ENCODE data around the gene SNX9. TPM values are rescaled to one million over a fixed set of nuclear protein-coding genes. Genes with fewer than 3 reads are reported as not detected.
A peak's percentile ranks its signal among the peaks of the same experiment; 100 is the strongest.
"Not testable (repeated sequence)": the region's sequence is repeated elsewhere in the genome, so short reads cannot be mapped to it uniquely, and the experiment has no call there.

Gene SNX9
- total RNA-seq, 1 experiment from 2014 or later: 51.4 TPM

GRCh38 chr6:157841211-157841840 lies 18.3 kb downstream of the SNX9 start:
- H3K4me3 ChIP-seq: no peak overlapping the region
- H3K36me3 ChIP-seq: peaks cover 3% of the 10 kb centered on the region

GRCh38 chr6:157842212-157842611 lies 19.2 kb downstream of the SNX9 start:
- DNase-seq: no peak
- Histone ChIP-seq H3K9me3 (no peaks in the 10 kb centered on the region), H3K36me3 (peaks cover 6% of the 10 kb centered on the region), H3K27me3 (no peaks in the 10 kb centered on the region), H3K4me3 (no peak overlapping the region)

More at GRCh38 chr6:157841211-157841840, 18.3 kb downstream of the SNX9 start:
- no peaks in the 10 kb centered on the region for H3K9me3 ChIP-seq
- no peaks in the 10 kb centered on the region for H3K27me3 ChIP-seq
- no peak for DNase-seq

GRCh38 chr6:157844196-157844595 lies 21.1 kb downstream of the SNX9 start:
- not testable (repeated sequence) for H3K9me3 ChIP-seq, H3K4me3 ChIP-seq, H3K36me3 ChIP-seq, H3K27me3 ChIP-seq
- peak; percentile 73 for DNase-seq

GRCh38 chr6:157845493-157846259 lies 22.6 kb downstream of the SNX9 start:
- H3K9me3 ChIP-seq: no peaks in the 10 kb centered on the region
- H3K27me3 ChIP-seq: no peaks in the 10 kb centered on the region
- H3K36me3 ChIP-seq: peaks cover 3% of the 10 kb centered on the region; the same call in 1 of the 2 replicates
- DNase-seq: no peak
- H3K4me3 ChIP-seq: no peak overlapping the region

- H3K4me3 ChIP-seq: no peak overlapping the region
- DNase-seq: no peak
- no peaks in the 10 kb centered on the region for H3K27me3 ChIP-seq
- H3K9me3 ChIP-seq: peaks cover 2% of the 10 kb centered on the region; the same call in 1 of the 2 replicates
- H3K36me3 ChIP-seq: peaks cover 11% of the 10 kb centered on the region
These were observed 24.8 kb downstream of the SNX9 start for GRCh38 chr6:157847846-157848245.

- no peak overlapping the region for H3K4me3 ChIP-seq
- peaks cover 11% of the 10 kb centered on the region for H3K36me3 ChIP-seq
- DNase-seq: no peak
- H3K9me3 ChIP-seq: peaks cover 10% of the 10 kb centered on the region; the same call in 1 of the 2 replicates
- H3K27me3 ChIP-seq: no peaks in the 10 kb centered on the region
These were observed 25.6 kb downstream of the SNX9 start for GRCh38 chr6:157848693-157849092.

- peaks cover 17% of the 10 kb centered on the region for H3K36me3 ChIP-seq
- no peaks in the 10 kb centered on the region for H3K27me3 ChIP-seq
- H3K9me3 ChIP-seq: peaks cover 12% of the 10 kb centered on the region; the same call in 1 of the 2 replicates
- DNase-seq: no peak
- no peak overlapping the region for H3K4me3 ChIP-seq
These were observed 26.4 kb downstream of the SNX9 start for GRCh38 chr6:157849288-157850017.

- Histone ChIP-seq H3K4me3 (no peak overlapping the region), H3K27me3 (no peaks in the 10 kb centered on the region), H3K36me3 (peaks cover 17% of the 10 kb centered on the region), H3K9me3 (peaks cover 12% of the 10 kb centered on the region; the same call in 1 of the 2 replicates)
- no peak for DNase-seq
These were observed 27.0 kb downstream of the SNX9 start for GRCh38 chr6:157850030-157850429.

- Histone ChIP-seq H3K9me3 (peaks cover 12% of the 10 kb centered on the region; the same call in 1 of the 2 replicates), H3K4me3 (no peak overlapping the region), H3K36me3 (peaks cover 14% of the 10 kb centered on the region), H3K27me3 (no peaks in the 10 kb centered on the region)
- DNase-seq: no peak
These were observed 30.2 kb downstream of the SNX9 start for GRCh38 chr6:157853018-157853805.

GRCh38 chr6:157853902-157854502 lies 31.0 kb downstream of the SNX9 start:
- Histone ChIP-seq H3K36me3 (peaks cover 14% of the 10 kb centered on the region), H3K4me3 (no peak overlapping the region), H3K9me3 (peaks cover 12% of the 10 kb centered on the region; the same call in 1 of the 2 replicates), H3K27me3 (no peaks in the 10 kb centered on the region)
- no peak for DNase-seq

GRCh38 chr6:157855325-157855724 lies 32.3 kb downstream of the SNX9 start:
- Histone ChIP-seq H3K9me3 (peaks cover 12% of the 10 kb centered on the region; the same call in 1 of the 2 replicates), H3K36me3 (peaks cover 14% of the 10 kb centered on the region), H3K4me3 (no peak overlapping the region), H3K27me3 (no peaks in the 10 kb centered on the region)
- no peak for DNase-seq

GRCh38 chr6:157855804-157856203 lies 32.8 kb downstream of the SNX9 start:
- peak; percentile 35 for DNase-seq
- peaks cover 14% of the 10 kb centered on the region for H3K36me3 ChIP-seq

GRCh38 chr6:157858664-157859063 lies 35.6 kb downstream of the SNX9 start:
- DNase-seq: not testable (repeated sequence)

More at GRCh38 chr6:157855804-157856203, 32.8 kb downstream of the SNX9 start:
- not testable (repeated sequence) for H3K4me3 ChIP-seq, H3K27me3 ChIP-seq
- peaks cover 12% of the 10 kb centered on the region; the same call in 1 of the 2 replicates for H3K9me3 ChIP-seq

GRCh38 chr6:157859775-157860504 lies 36.9 kb downstream of the SNX9 start:
- H3K36me3 ChIP-seq: peaks cover 7% of the 10 kb centered on the region
- no peak for DNase-seq
- H3K4me3 ChIP-seq: no peak overlapping the region
- H3K27me3 ChIP-seq: no peaks in the 10 kb centered on the region
- H3K9me3 ChIP-seq: no peaks in the 10 kb centered on the region

More at GRCh38 chr6:157858664-157859063, 35.6 kb downstream of the SNX9 start:
- H3K27me3 ChIP-seq, H3K9me3 ChIP-seq, H3K4me3 ChIP-seq, H3K36me3 ChIP-seq: not testable (repeated sequence)

GRCh38 chr6:157860505-157860991 lies 37.5 kb downstream of the SNX9 start:
- Histone ChIP-seq H3K27me3 (no peaks in the 10 kb centered on the region), H3K4me3 (no peak overlapping the region), H3K36me3 (peaks cover 9% of the 10 kb centered on the region), H3K9me3 (no peaks in the 10 kb centered on the region)
- DNase-seq: no peak
